CD14-positive monocyte (primary cell): ENCODE data around the gene CHAC2. TPM values are rescaled to one million over a fixed set of nuclear protein-coding genes. Genes with fewer than 3 reads are reported as not detected.

Source experiments
- DNase-seq, 3 donors: peaks; one replicate each; pipeline ENCODE4 v3.0.0-alpha.2; 2011 to 2022
- H2AFZ ChIP-seq: 2 replicates; pipeline ENCODE4 v1.6.0; 2012; ENCODE audit warnings: mild to moderate bottlenecking, low read depth, low read length, inconsistent platforms; ENCODE audit not compliant: insufficient read depth, poor library complexity, severe bottlenecking
- H3K27ac ChIP-seq, 2 donors: 1 replicate in 1 of 2; 2 replicates in 1 of 2; pipeline ENCODE4 v1.5.1; 2012 to 2013; ENCODE audit warnings: low read length in 2 of 2, control low read depth in 1 of 2, inconsistent platforms in 1 of 2, low read depth in 1 of 2, mild to moderate bottlenecking in 1 of 2
- H3K27me3 ChIP-seq, 2 donors: one replicate each; pipeline versions ENCODE4 v1.6.0 to v1.6.1; 2011 to 2013; ENCODE audit warnings: low read length in 2 of 2; ENCODE audit not compliant: control insufficient read depth in 2 of 2, insufficient read depth in 2 of 2
- H3K36me3 ChIP-seq, 2 donors: replicated peaks in 1 of 2; 1 replicate in 1 of 2; 2 replicates in 1 of 2; pipeline versions ENCODE4 v1.5.1 to v1.6.1; 2012 to 2013; ENCODE audit warnings: low read length in 2 of 2, control low read depth in 1 of 2, inconsistent platforms in 1 of 2, mild to moderate bottlenecking in 1 of 2; ENCODE audit not compliant: insufficient read depth in 2 of 2, control insufficient read depth in 1 of 2
- H3K4me1 ChIP-seq, 2 donors: 1 replicate in 1 of 2; 2 replicates in 1 of 2; pipeline versions ENCODE4 v1.5.1 to v1.6.1; 2012 to 2013; ENCODE audit warnings: low read length in 2 of 2, control low read depth in 1 of 2, inconsistent platforms in 1 of 2, mild to moderate bottlenecking in 1 of 2, moderate library complexity in 1 of 2; ENCODE audit not compliant: insufficient read depth in 2 of 2, control insufficient read depth in 1 of 2
- H3K4me2 ChIP-seq: replicated peaks from 2 replicates; pipeline ENCODE3; 2012; ENCODE audit warnings: low read length, moderate library complexity, mild to moderate bottlenecking; ENCODE audit not compliant: poor library complexity, severe bottlenecking; ENCODE audit errors: extremely low read depth
- H3K4me3 ChIP-seq, 3 experiments: fragments of 200-600 bp in 1 of 3; sonication (generic) in 1 of 3; replicated peaks in 1 of 3; 1 replicate in 2 of 3; 2 replicates in 1 of 3; pipeline ENCODE4 v1.5.1; 2011 to 2013; ENCODE audit warnings: low read length in 3 of 3, mild to moderate bottlenecking in 3 of 3, control low read depth in 2 of 3, low read depth in 2 of 3, inconsistent platforms in 1 of 3, moderate library complexity in 1 of 3
- H3K79me2 ChIP-seq: 2 replicates; pipeline ENCODE4 v1.6.0; 2012; ENCODE audit warnings: mild to moderate bottlenecking, control low read depth, inconsistent platforms, low read length, moderate library complexity; ENCODE audit not compliant: insufficient read depth
- H3K9ac ChIP-seq: 2 replicates; pipeline ENCODE4 v1.6.0; 2017; ENCODE audit warnings: low read length, mild to moderate bottlenecking; ENCODE audit not compliant: insufficient read depth, poor library complexity, severe bottlenecking
- H3K9me3 ChIP-seq, 2 donors: replicated peaks in 1 of 2; 1 replicate in 1 of 2; 2 replicates in 1 of 2; pipeline versions ENCODE4 v1.5.1 to v1.6.1; 2012 to 2013; ENCODE audit warnings: low read length in 2 of 2, control low read depth in 1 of 2; ENCODE audit not compliant: control insufficient read depth in 1 of 2, insufficient read depth in 1 of 2
- H4K20me1 ChIP-seq: 2 replicates; pipeline ENCODE4 v1.6.0; 2012; ENCODE audit warnings: mild to moderate bottlenecking, low read length, control low read depth, moderate library complexity; ENCODE audit not compliant: insufficient read depth
- H3K27ac Mint-ChIP-seq, 7 donors: one replicate each; pipeline ENCODE4 v1.8.0; 2020; ENCODE audit warnings: mild to moderate bottlenecking in 7 of 7, mixed read lengths in 7 of 7, moderate library complexity in 6 of 7, inconsistent platforms in 2 of 7
- H3K27me3 Mint-ChIP-seq, 3 donors: one replicate each; pipeline ENCODE4 v1.8.0; 2021 to 2022; ENCODE audit warnings: low read depth in 3 of 3, mild to moderate bottlenecking in 3 of 3, mixed read lengths in 3 of 3, moderate library complexity in 3 of 3, inconsistent platforms in 1 of 3
- H3K36me3 Mint-ChIP-seq, 2 donors: one replicate each; pipeline ENCODE4 v1.8.0; 2020; ENCODE audit warnings: mixed read lengths in 2 of 2, inconsistent platforms in 1 of 2, mild to moderate bottlenecking in 1 of 2
- H3K4me1 Mint-ChIP-seq: one replicate; pipeline ENCODE4 v1.8.0; 2020; ENCODE audit warnings: mild to moderate bottlenecking, mixed read lengths
- H3K4me3 Mint-ChIP-seq, 2 donors: one replicate each; pipeline ENCODE4 v1.8.0; 2020; ENCODE audit warnings: mild to moderate bottlenecking in 2 of 2, mixed read lengths in 2 of 2, moderate library complexity in 1 of 2
- H3K9me3 Mint-ChIP-seq, 7 donors: one replicate each; pipeline ENCODE4 v1.8.0; 2020 to 2022; ENCODE audit warnings: mixed read lengths in 7 of 7, mild to moderate bottlenecking in 6 of 7, moderate library complexity in 6 of 7, inconsistent platforms in 2 of 7
- WGBS: methylation state at CpG from one replicate; pipeline ENCODE4 v1.1.5; 2013; ENCODE audit warnings: missing lambda C conversion rate; ENCODE audit not compliant: insufficient coverage; 5-methylcytosine and 5-hydroxymethylcytosine counted together
- intact Hi-C, 2 donors: fragments of 100-400 bp; cut with micrococcal nuclease; formaldehyde crosslinking; loops; one replicate each; pipeline versions ENCODE4 v1.15.0 to v1.15.1; 2023
- polyA plus RNA-seq, 3 donors: library from polyadenylated mRNA; depleted of rRNA in 1 of 3; unstranded in 2 of 3; stranded (reverse) in 1 of 3; fragments of 300-500 nt in 2 of 3; fragments of >200 nt in 1 of 3; fragmentation: Illumina TruSeq in 2 of 3; gene quantifications; 1 replicate in 2 of 3; 2 replicates in 1 of 3; pipeline ENCODE4 v1.2.3, GENCODE V29; 2012 to 2021
- TF ChIP-seq, protein P1 (sequence below): fragments of 200-600 bp; IDR thresholded peaks from one replicate; pipeline ENCODE4 v1.8.0; 2022; ENCODE audit warnings: antibody characterized with exemption, mild to moderate bottlenecking

Gene CHAC2
- polyA plus RNA-seq, 3 donors: 0.07 to 0.40 (median 0.20) TPM

- Histone ChIP-seq H3K79me2 (peaks cover 100% of the 10 kb centered on the region), H3K9me3 (no peaks in the 10 kb centered on the region), H3K4me2 (no peak overlapping the region), H3K9ac (no peak overlapping the region), H3K27ac (peak overlapping the region in 1 of 2 donors; percentile 26), H3K27me3 (no peaks in the 10 kb centered on the region), H4K20me1 (no peaks in the 10 kb centered on the region), H3K36me3 (peaks cover 2 to 27% of the 10 kb centered on the region in 2 donors), H2AFZ (no peak overlapping the region), H3K4me1 (peaks cover 23 to 33% of the 10 kb centered on the region in 2 donors), H3K4me3 (no peak overlapping the region)
- H3K4me3 Mint-ChIP-seq: no peak overlapping the region
- no peaks in the 10 kb centered on the region for H3K27me3 Mint-ChIP-seq
- H3K9me3 Mint-ChIP-seq: peaks cover 0 to 2% (median 0%) of the 10 kb centered on the region in 7 donors
- peaks cover 45% of the 10 kb centered on the region for H3K4me1 Mint-ChIP-seq
- H3K36me3 Mint-ChIP-seq: peaks cover 9 to 18% of the 10 kb centered on the region in 2 donors
- peak overlapping the region in 2 of 7 donors; percentile 16 to 67 for H3K27ac Mint-ChIP-seq
- TF ChIP-seq, protein P1, sequence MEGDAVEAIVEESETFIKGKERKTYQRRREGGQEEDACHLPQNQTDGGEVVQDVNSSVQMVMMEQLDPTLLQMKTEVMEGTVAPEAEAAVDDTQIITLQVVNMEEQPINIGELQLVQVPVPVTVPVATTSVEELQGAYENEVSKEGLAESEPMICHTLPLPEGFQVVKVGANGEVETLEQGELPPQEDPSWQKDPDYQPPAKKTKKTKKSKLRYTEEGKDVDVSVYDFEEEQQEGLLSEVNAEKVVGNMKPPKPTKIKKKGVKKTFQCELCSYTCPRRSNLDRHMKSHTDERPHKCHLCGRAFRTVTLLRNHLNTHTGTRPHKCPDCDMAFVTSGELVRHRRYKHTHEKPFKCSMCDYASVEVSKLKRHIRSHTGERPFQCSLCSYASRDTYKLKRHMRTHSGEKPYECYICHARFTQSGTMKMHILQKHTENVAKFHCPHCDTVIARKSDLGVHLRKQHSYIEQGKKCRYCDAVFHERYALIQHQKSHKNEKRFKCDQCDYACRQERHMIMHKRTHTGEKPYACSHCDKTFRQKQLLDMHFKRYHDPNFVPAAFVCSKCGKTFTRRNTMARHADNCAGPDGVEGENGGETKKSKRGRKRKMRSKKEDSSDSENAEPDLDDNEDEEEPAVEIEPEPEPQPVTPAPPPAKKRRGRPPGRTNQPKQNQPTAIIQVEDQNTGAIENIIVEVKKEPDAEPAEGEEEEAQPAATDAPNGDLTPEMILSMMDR: no peak
- intact Hi-C loops: no loop called here
- no peak for DNase-seq
These were observed 16.8 kb downstream of the CHAC2 start for GRCh38 chr2:53784436-53784835.

DNA sequence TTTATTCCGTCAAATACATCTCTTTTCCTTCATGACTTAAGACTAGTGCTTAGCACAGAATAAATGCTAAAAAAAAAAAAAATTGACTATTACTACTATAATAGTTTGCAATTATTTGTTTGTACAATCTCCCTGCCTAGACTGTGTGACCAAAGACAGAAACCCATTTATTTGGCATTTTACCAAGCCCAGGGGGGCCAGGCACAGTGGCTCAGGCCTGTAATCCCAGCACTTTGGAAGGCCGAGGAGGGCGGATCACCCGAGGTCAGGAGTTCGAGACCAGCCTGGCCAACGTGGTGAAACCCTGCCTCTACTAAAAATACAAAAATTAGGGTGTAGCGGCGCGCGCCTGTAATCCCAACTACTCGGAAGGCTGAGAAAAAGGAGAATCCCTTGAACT, 17.8 kb downstream of the CHAC2 start:
- no peak for DNase-seq
- Mint-ChIP-seq H3K27me3 (no peaks in the 10 kb centered on the region), H3K4me3 (peak overlapping the region; percentile 35 to 99), H3K36me3 (peaks cover 6 to 13% of the 10 kb centered on the region in 2 donors), H3K9me3 (peaks cover 0 to 2% (median 0%) of the 10 kb centered on the region in 7 donors), H3K27ac (peak overlapping the region in 3 of 7 donors; percentile 25 to 67 (median 60)), H3K4me1 (peaks cover 43% of the 10 kb centered on the region)
- intact Hi-C loops: no loop called here
- H4K20me1 ChIP-seq: no peaks in the 10 kb centered on the region
- no peaks in the 10 kb centered on the region for H3K9me3 ChIP-seq
- H3K4me3 ChIP-seq: peak overlapping the region in 1 of 3 experiments; percentile 96
- no peaks in the 10 kb centered on the region for H3K27me3 ChIP-seq
- H3K36me3 ChIP-seq: peaks cover 2 to 18% of the 10 kb centered on the region in 2 donors
- peaks cover 100% of the 10 kb centered on the region for H3K79me2 ChIP-seq
- H3K9ac ChIP-seq: peak overlapping the region; percentile 83
- H3K4me2 ChIP-seq: peak overlapping the region; percentile 98
- TF ChIP-seq, protein P1: no peak
- peak overlapping the region in 1 of 2 donors; percentile 91 for H3K27ac ChIP-seq
- WGBS: no CpG with 5 or more reads among the region's 11 CpGs
- H3K4me1 ChIP-seq: peaks cover 23 to 33% of the 10 kb centered on the region in 2 donors
- no peak overlapping the region for H2AFZ ChIP-seq
